ENCODE measurements around the gene SPP1. TPM values are rescaled to one million over a fixed set of nuclear protein-coding genes. Genes with fewer than 3 reads are reported as not detected.
"Not testable (repeated sequence)": the region's sequence is repeated elsewhere in the genome, so short reads cannot be mapped to it uniquely, and the experiment has no call there.

Gene SPP1
- total and polyA plus RNA-seq, 2 donors = 44.2 to 64.8 TPM

- no peaks in the 10 kb centered on the region for H3K9me3 ChIP-seq (ENCODE audit: control insufficient read depth in 2 of 2, insufficient read depth in 1 of 2, low read length in 1 of 2)
- no peak for DNase-seq (ENCODE audit: low read depth in 6 of 9, low spot score in 9 of 9)
- H3K4me3 ChIP-seq (ENCODE audit: low read length in 2 of 2) = no peak overlapping the region
- peaks cover 0 to 9% of the 10 kb centered on the region in 2 donors for H3K36me3 ChIP-seq (ENCODE audit: control insufficient read depth in 2 of 2, insufficient read depth in 2 of 2, low read length in 1 of 2)
- no peaks in the 10 kb centered on the region for H3K4me1 ChIP-seq (ENCODE audit: control insufficient read depth in 2 of 2, insufficient read depth in 2 of 2, low read length in 2 of 2)
- WGBS = 97% methylated on average over 7 of the region's 7 CpGs
- no peak overlapping the region for H3K27ac ChIP-seq (ENCODE audit: low read depth in 1 of 2, low read length in 1 of 2)
- H3K27me3 ChIP-seq (ENCODE audit: control insufficient read depth in 2 of 2, insufficient read depth in 1 of 2, low read length in 1 of 2) = no peaks in the 10 kb centered on the region
Measured at GRCh38 chr4:88017516-88018297, 42.2 kb downstream of the SPP1 start.

GRCh38 chr4:88018466-88018865 lies 43.0 kb downstream of the SPP1 start:
- Histone ChIP-seq H3K4me3 (ENCODE audit: low read length in 2 of 2) (no peak overlapping the region), H3K36me3 (ENCODE audit: control insufficient read depth in 2 of 2, insufficient read depth in 2 of 2, low read length in 1 of 2) (peaks cover 3 to 9% of the 10 kb centered on the region in 2 donors), H3K27me3 (ENCODE audit: control insufficient read depth in 2 of 2, insufficient read depth in 1 of 2, low read length in 1 of 2) (no peaks in the 10 kb centered on the region), H3K4me1 (ENCODE audit: control insufficient read depth in 2 of 2, insufficient read depth in 2 of 2, low read length in 2 of 2) (no peaks in the 10 kb centered on the region), H3K27ac (ENCODE audit: low read depth in 1 of 2, low read length in 1 of 2) (no peak overlapping the region), H3K9me3 (ENCODE audit: control insufficient read depth in 2 of 2, insufficient read depth in 1 of 2, low read length in 1 of 2) (no peaks in the 10 kb centered on the region)
- DNase-seq (ENCODE audit: low read depth in 6 of 9, low spot score in 9 of 9) = no peak
- WGBS = 97% methylated on average over 5 of the region's 5 CpGs

GRCh38 chr4:88021824-88022223 lies 46.3 kb downstream of the SPP1 start:
- Histone ChIP-seq H3K36me3 (ENCODE audit: control insufficient read depth in 2 of 2, insufficient read depth in 2 of 2, low read length in 1 of 2) (peaks cover 13 to 15% of the 10 kb centered on the region in 2 donors), H3K27ac (ENCODE audit: low read depth in 1 of 2, low read length in 1 of 2) (no peak overlapping the region)

GRCh38 chr4:88022289-88022688 lies 46.8 kb downstream of the SPP1 start:
- Histone ChIP-seq H3K27me3 (ENCODE audit: control insufficient read depth in 2 of 2, insufficient read depth in 1 of 2, low read length in 1 of 2) (no peaks in the 10 kb centered on the region), H3K36me3 (ENCODE audit: control insufficient read depth in 2 of 2, insufficient read depth in 2 of 2, low read length in 1 of 2) (peaks cover 13 to 16% of the 10 kb centered on the region in 2 donors), H3K4me3 (ENCODE audit: low read length in 2 of 2) (no peak overlapping the region), H3K9me3 (ENCODE audit: control insufficient read depth in 2 of 2, insufficient read depth in 1 of 2, low read length in 1 of 2) (peaks cover 0 to 3% of the 10 kb centered on the region in 2 donors), H3K27ac (ENCODE audit: low read depth in 1 of 2, low read length in 1 of 2) (no peak overlapping the region), H3K4me1 (ENCODE audit: control insufficient read depth in 2 of 2, insufficient read depth in 2 of 2, low read length in 2 of 2) (no peaks in the 10 kb centered on the region)
- DNase-seq (ENCODE audit: low read depth in 6 of 9, low spot score in 9 of 9) = no peak

More at GRCh38 chr4:88021824-88022223, 46.3 kb downstream of the SPP1 start:
- H3K4me1 ChIP-seq (ENCODE audit: control insufficient read depth in 2 of 2, insufficient read depth in 2 of 2, low read length in 2 of 2) = no peaks in the 10 kb centered on the region
- H3K4me3 ChIP-seq (ENCODE audit: low read length in 2 of 2) = no peak overlapping the region
- peaks cover 0 to 3% of the 10 kb centered on the region in 2 donors for H3K9me3 ChIP-seq (ENCODE audit: control insufficient read depth in 2 of 2, insufficient read depth in 1 of 2, low read length in 1 of 2)
- no peaks in the 10 kb centered on the region for H3K27me3 ChIP-seq (ENCODE audit: control insufficient read depth in 2 of 2, insufficient read depth in 1 of 2, low read length in 1 of 2)
- no peak for DNase-seq (ENCODE audit: low read depth in 6 of 9, low spot score in 9 of 9)

- not testable (repeated sequence) for H3K9me3 ChIP-seq (ENCODE audit: control insufficient read depth in 2 of 2, insufficient read depth in 1 of 2, low read length in 1 of 2); DNase-seq (ENCODE audit: low read depth in 6 of 9, low spot score in 9 of 9); H3K4me1 ChIP-seq (ENCODE audit: control insufficient read depth in 2 of 2, insufficient read depth in 2 of 2, low read length in 2 of 2); H3K27me3 ChIP-seq (ENCODE audit: control insufficient read depth in 2 of 2, insufficient read depth in 1 of 2, low read length in 1 of 2); H3K4me3 ChIP-seq (ENCODE audit: low read length in 2 of 2); H3K27ac ChIP-seq (ENCODE audit: low read depth in 1 of 2, low read length in 1 of 2)
- peaks cover 8 to 13% of the 10 kb centered on the region in 2 donors for H3K36me3 ChIP-seq (ENCODE audit: control insufficient read depth in 2 of 2, insufficient read depth in 2 of 2, low read length in 1 of 2)
- WGBS = 92% methylated on average over 6 of the region's 6 CpGs
Measured at GRCh38 chr4:88025868-88026661, 50.6 kb downstream of the SPP1 start.

- peaks cover 8 to 13% of the 10 kb centered on the region in 2 donors for H3K36me3 ChIP-seq (ENCODE audit: control insufficient read depth in 2 of 2, insufficient read depth in 2 of 2, low read length in 1 of 2)
- H3K27me3 ChIP-seq (ENCODE audit: control insufficient read depth in 2 of 2, insufficient read depth in 1 of 2, low read length in 1 of 2) = no peaks in the 10 kb centered on the region
- H3K27ac ChIP-seq (ENCODE audit: low read depth in 1 of 2, low read length in 1 of 2) = no peak overlapping the region
- peaks cover 0 to 3% of the 10 kb centered on the region in 2 donors for H3K9me3 ChIP-seq (ENCODE audit: control insufficient read depth in 2 of 2, insufficient read depth in 1 of 2, low read length in 1 of 2)
- DNase-seq (ENCODE audit: low read depth in 6 of 9, low spot score in 9 of 9) = no peak
- whole genome bisulfite sequencing = 78% methylated on average over 4 of the region's 4 CpGs
- H3K4me3 ChIP-seq (ENCODE audit: low read length in 2 of 2) = no peak overlapping the region
- no peaks in the 10 kb centered on the region for H3K4me1 ChIP-seq (ENCODE audit: control insufficient read depth in 2 of 2, insufficient read depth in 2 of 2, low read length in 2 of 2)
Measured at GRCh38 chr4:88027611-88028608, 52.4 kb downstream of the SPP1 start.

- no peak overlapping the region for H3K4me3 ChIP-seq (ENCODE audit: low read length in 2 of 2)
- WGBS = 97% methylated on average over 3 of the region's 3 CpGs
Measured at GRCh38 chr4:88028946-88029345, 53.4 kb downstream of the SPP1 start.

GRCh38 chr4:88029556-88029955 lies 54.0 kb downstream of the SPP1 start:
- WGBS = 98% methylated on average over 3 of the region's 3 CpGs
- DNase-seq (ENCODE audit: low read depth in 6 of 9, low spot score in 9 of 9) = no peak
- Histone ChIP-seq H3K4me1 (ENCODE audit: control insufficient read depth in 2 of 2, insufficient read depth in 2 of 2, low read length in 2 of 2) (no peaks in the 10 kb centered on the region), H3K36me3 (ENCODE audit: control insufficient read depth in 2 of 2, insufficient read depth in 2 of 2, low read length in 1 of 2) (peaks cover 8 to 10% of the 10 kb centered on the region in 2 donors), H3K9me3 (ENCODE audit: control insufficient read depth in 2 of 2, insufficient read depth in 1 of 2, low read length in 1 of 2) (peaks cover 0 to 3% of the 10 kb centered on the region in 2 donors), H3K27ac (ENCODE audit: low read depth in 1 of 2, low read length in 1 of 2) (no peak overlapping the region), H3K4me3 (ENCODE audit: low read length in 2 of 2) (no peak overlapping the region), H3K27me3 (ENCODE audit: control insufficient read depth in 2 of 2, insufficient read depth in 1 of 2, low read length in 1 of 2) (no peaks in the 10 kb centered on the region)

More at GRCh38 chr4:88028946-88029345, 53.4 kb downstream of the SPP1 start:
- Histone ChIP-seq H3K36me3 (ENCODE audit: control insufficient read depth in 2 of 2, insufficient read depth in 2 of 2, low read length in 1 of 2) (peaks cover 8 to 10% of the 10 kb centered on the region in 2 donors), H3K9me3 (ENCODE audit: control insufficient read depth in 2 of 2, insufficient read depth in 1 of 2, low read length in 1 of 2) (peaks cover 0 to 3% of the 10 kb centered on the region in 2 donors), H3K4me1 (ENCODE audit: control insufficient read depth in 2 of 2, insufficient read depth in 2 of 2, low read length in 2 of 2) (no peaks in the 10 kb centered on the region), H3K27ac (ENCODE audit: low read depth in 1 of 2, low read length in 1 of 2) (no peak overlapping the region), H3K27me3 (ENCODE audit: control insufficient read depth in 2 of 2, insufficient read depth in 1 of 2, low read length in 1 of 2) (no peaks in the 10 kb centered on the region)
- DNase-seq (ENCODE audit: low read depth in 6 of 9, low spot score in 9 of 9) = no peak

Data from thymus (tissue), 11 donors.